GM23338 (cell line): ENCODE measurements around the gene HNRNPM. TPM values are rescaled to one million over a fixed set of nuclear protein-coding genes. Genes with fewer than 3 reads are reported as not detected.

Experiments used
- ATAC-seq: fragments of 200-7000 bp; cut with Tn5 transposase; 3 replicates; pipeline ENCODE4 v1.9.1; 2020
- DNase-seq: peaks from one replicate; pipeline ENCODE4 v3.0.0-alpha.2; 2015; ENCODE audit warnings: low spot score
- H2AFZ ChIP-seq: fragments of 200-600 bp; sonication (generic); 2 replicates; pipeline ENCODE4 v1.8.0; 2016; ENCODE audit warnings: antibody characterized with exemption, mild to moderate bottlenecking, moderate library complexity
- H3F3A ChIP-seq: fragments of 200-600 bp; sonication (generic); replicated peaks from 2 replicates; pipeline ENCODE4 v1.8.0; 2017; ENCODE audit warnings: antibody characterized with exemption, mixed run types, low read depth
- H3K27ac ChIP-seq: fragments of 200-600 bp; sonication (generic); 2 replicates; pipeline ENCODE4 v1.6.1; 2016; ENCODE audit warnings: low read depth
- H3K27me3 ChIP-seq: fragments of 200-600 bp; sonication (generic); 2 replicates; pipeline ENCODE4 v1.8.0; 2016; ENCODE audit warnings: mild to moderate bottlenecking, mixed run types, moderate library complexity; ENCODE audit not compliant: insufficient read depth
- H3K36me3 ChIP-seq: fragments of 200-600 bp; sonication (generic); 2 replicates; pipeline ENCODE4 v1.8.0; 2016; ENCODE audit warnings: mild to moderate bottlenecking; ENCODE audit not compliant: insufficient read depth
- H3K4me1 ChIP-seq: fragments of 200-600 bp; sonication (generic); 2 replicates; pipeline ENCODE4 v1.8.0; 2016; ENCODE audit warnings: mild to moderate bottlenecking, moderate library complexity; ENCODE audit not compliant: insufficient read depth
- H3K4me2 ChIP-seq: fragments of 200-600 bp; sonication (generic); 2 replicates; pipeline ENCODE4 v1.7.1; 2017; ENCODE audit warnings: mixed run types
- H3K4me3 ChIP-seq: fragments of 200-600 bp; sonication (generic); 2 replicates; pipeline ENCODE4 v1.6.1; 2016; ENCODE audit warnings: mixed run types
- H3K79me2 ChIP-seq: fragments of 200-600 bp; sonication (generic); replicated peaks from 2 replicates; pipeline ENCODE4 v1.8.0; 2017; ENCODE audit warnings: mild to moderate bottlenecking; ENCODE audit not compliant: insufficient read depth
- H3K9me2 ChIP-seq: fragments of 200-600 bp; sonication (generic); 2 replicates; pipeline ENCODE4 v1.8.0; 2017; ENCODE audit not compliant: insufficient read depth
- H4K20me1 ChIP-seq: fragments of 200-600 bp; sonication (generic); replicated peaks from 2 replicates; pipeline ENCODE4 v1.8.0; 2017; ENCODE audit warnings: mild to moderate bottlenecking; ENCODE audit not compliant: insufficient read depth
- H3K27ac Mint-ChIP-seq: 2 replicates; pipeline ENCODE4 v1.8.0; 2020; ENCODE audit warnings: inconsistent platforms, mild to moderate bottlenecking, moderate library complexity, mixed read lengths
- H3K27me3 Mint-ChIP-seq: 3 replicates; pipeline ENCODE4 v1.8.0; 2022; ENCODE audit warnings: low read depth, mild to moderate bottlenecking, moderate library complexity, mixed read lengths, inconsistent platforms; ENCODE audit not compliant: insufficient read depth, poor library complexity
- H3K36me3 Mint-ChIP-seq: 3 replicates; pipeline ENCODE4 v1.8.0; 2021; ENCODE audit warnings: low read depth, mild to moderate bottlenecking, inconsistent platforms, moderate library complexity, mixed read lengths
- H3K4me1 Mint-ChIP-seq: 3 replicates; pipeline ENCODE4 v1.8.0; 2020; ENCODE audit warnings: mild to moderate bottlenecking, inconsistent platforms, mixed read lengths
- H3K4me3 Mint-ChIP-seq: 3 replicates; pipeline ENCODE4 v1.8.0; 2021; ENCODE audit warnings: moderate library complexity, mild to moderate bottlenecking, inconsistent platforms, mixed read lengths
- H3K9me3 Mint-ChIP-seq: 3 replicates; pipeline ENCODE4 v1.8.0; 2020; ENCODE audit warnings: moderate library complexity, mild to moderate bottlenecking, inconsistent platforms, mixed read lengths
- JUNB ChIP-seq: IDR thresholded peaks from one replicate; pipeline ENCODE4 v1.6.1; 2016; ENCODE audit warnings: antibody characterized with exemption; ENCODE audit not compliant: unreplicated experiment
- NANOG ChIP-seq: IDR thresholded peaks from 2 replicates; pipeline ENCODE4 v1.6.1; 2016; ENCODE audit warnings: antibody characterized with exemption, borderline replicate concordance
- POLR2AphosphoS5 ChIP-seq: IDR thresholded peaks from 2 replicates; pipeline ENCODE4 v1.6.1; 2016; ENCODE audit warnings: antibody characterized with exemption, low read depth
- polyA plus RNA-seq: library from polyadenylated mRNA; unstranded; fragments of >200 nt; fragmentation: Nextera tagmentation; extraction: Ambion mirVana; gene quantifications from 2 replicates; pipeline ENCODE4 v1.2.1, GENCODE V29; 2016
- total RNA-seq: library from RNA; depleted of rRNA; stranded (reverse); fragments of >200 nt; shearing (Covaris generic); gene quantifications from 2 replicates; pipeline ENCODE4 v1.2.3, GENCODE V29; 2014
- TF ChIP-seq, protein P1 (sequence below): fragments of 250-450 bp; sonication (Bioruptor Pico); IDR thresholded peaks from 2 replicates; pipeline ENCODE4 v1.5.0; 2020; ENCODE audit warnings: mild to moderate bottlenecking, moderate library complexity
- TF ChIP-seq, protein P2 (sequence below): IDR thresholded peaks from one replicate; pipeline ENCODE4 v1.6.1; 2018; ENCODE audit warnings: antibody characterized with exemption; ENCODE audit not compliant: unreplicated experiment

HNRNPM gene
- total and polyA plus RNA-seq, 2 experiments from 2014 or later, result 291 to 389 TPM

DNA sequence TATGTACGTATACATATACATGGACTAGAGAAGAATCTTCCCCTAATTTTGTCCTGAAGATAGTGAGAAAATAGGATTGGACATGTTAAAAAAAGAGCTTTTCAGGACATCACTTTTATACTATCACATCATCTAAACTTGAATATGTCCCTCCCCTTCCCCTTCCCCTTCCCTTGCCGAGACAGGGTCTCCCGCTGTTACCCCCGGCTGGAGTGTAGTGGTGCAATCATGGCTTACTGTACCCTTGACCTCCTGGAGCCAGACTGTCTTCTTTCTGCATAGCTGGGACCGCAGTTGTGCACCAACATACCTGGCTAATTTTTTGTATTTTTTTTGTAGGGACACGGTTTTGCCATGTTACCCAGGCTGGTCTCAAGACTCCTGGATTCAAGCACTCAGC is 6.6 kb downstream of the HNRNPM start:
- Histone ChIP-seq H3K36me3 (peaks cover 9% of the 10 kb centered on the region; the same call in 1 of the 2 replicates), H3K27me3 (no peaks in the 10 kb centered on the region), H3F3A (no peaks in the 10 kb centered on the region; the same call in 1 of the 2 replicates), H4K20me1 (peaks cover 75% of the 10 kb centered on the region), H3K4me3 (no peak overlapping the region; the same call in 1 of the 2 replicates), H3K79me2 (peaks cover 99% of the 10 kb centered on the region), H3K27ac (peak overlapping the region; percentile 37; the same call in 1 of the 2 replicates), H3K4me1 (peaks cover 78% of the 10 kb centered on the region), H2AFZ (no peak overlapping the region), H3K9me2 (no peaks in the 10 kb centered on the region), H3K4me2 (peak overlapping the region; percentile 46)
- Mint-ChIP-seq H3K27ac (peak overlapping the region; percentile 49; the same call in 1 of the 2 replicates), H3K36me3 (peaks cover 75% of the 10 kb centered on the region), H3K9me3 (no peaks in the 10 kb centered on the region), H3K27me3 (peaks cover 11% of the 10 kb centered on the region), H3K4me3 (peak overlapping the region; percentile 53), H3K4me1 (peaks cover 82% of the 10 kb centered on the region)
- ATAC-seq (no peak), DNase-seq (no peak)
- TF ChIP-seq NANOG, result no peak
- TF ChIP-seq POLR2AphosphoS5, result no peak
- TF ChIP-seq JUNB, result no peak

DNA sequence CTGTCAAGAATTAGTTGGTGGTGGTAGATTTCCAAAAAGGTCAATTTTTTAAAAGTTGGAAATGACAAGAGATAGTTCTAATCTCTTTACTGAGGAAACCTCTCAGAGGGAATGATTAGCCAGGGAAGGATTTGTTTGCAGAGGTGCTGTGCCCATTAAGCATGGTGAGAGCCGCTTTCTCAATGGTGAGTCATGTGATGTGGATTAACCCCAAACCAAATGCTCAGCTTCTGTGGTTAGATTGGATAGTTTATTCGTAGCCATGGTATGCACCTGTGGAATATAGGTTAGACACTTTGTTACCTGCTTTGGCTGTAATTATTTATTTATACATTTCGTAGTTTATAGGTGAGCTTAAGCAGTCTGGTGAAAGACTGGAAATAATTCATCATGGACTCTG is 7.1 kb downstream of the HNRNPM start:
- no peak for ATAC-seq
- H3K36me3 ChIP-seq, result peaks cover 14% of the 10 kb centered on the region; the same call in 1 of the 2 replicates

More for the DNA sequence above, 7.1 kb downstream of the HNRNPM start:
- Histone ChIP-seq H3K27ac (0 out of 2 replicates have a peak overlapping the region, but pooled peaks have one; percentile 37), H4K20me1 (peaks cover 79% of the 10 kb centered on the region), H3K27me3 (no peaks in the 10 kb centered on the region), H3K4me2 (peak overlapping the region; percentile 46; the same call in 1 of the 2 replicates), H3F3A (no peaks in the 10 kb centered on the region; the same call in 1 of the 2 replicates), H3K79me2 (peaks cover 99% of the 10 kb centered on the region), H2AFZ (no peak overlapping the region), H3K4me3 (no peak overlapping the region; the same call in 1 of the 2 replicates), H3K9me2 (no peaks in the 10 kb centered on the region), H3K4me1 (peaks cover 77% of the 10 kb centered on the region)
- TF ChIP-seq, protein P1, sequence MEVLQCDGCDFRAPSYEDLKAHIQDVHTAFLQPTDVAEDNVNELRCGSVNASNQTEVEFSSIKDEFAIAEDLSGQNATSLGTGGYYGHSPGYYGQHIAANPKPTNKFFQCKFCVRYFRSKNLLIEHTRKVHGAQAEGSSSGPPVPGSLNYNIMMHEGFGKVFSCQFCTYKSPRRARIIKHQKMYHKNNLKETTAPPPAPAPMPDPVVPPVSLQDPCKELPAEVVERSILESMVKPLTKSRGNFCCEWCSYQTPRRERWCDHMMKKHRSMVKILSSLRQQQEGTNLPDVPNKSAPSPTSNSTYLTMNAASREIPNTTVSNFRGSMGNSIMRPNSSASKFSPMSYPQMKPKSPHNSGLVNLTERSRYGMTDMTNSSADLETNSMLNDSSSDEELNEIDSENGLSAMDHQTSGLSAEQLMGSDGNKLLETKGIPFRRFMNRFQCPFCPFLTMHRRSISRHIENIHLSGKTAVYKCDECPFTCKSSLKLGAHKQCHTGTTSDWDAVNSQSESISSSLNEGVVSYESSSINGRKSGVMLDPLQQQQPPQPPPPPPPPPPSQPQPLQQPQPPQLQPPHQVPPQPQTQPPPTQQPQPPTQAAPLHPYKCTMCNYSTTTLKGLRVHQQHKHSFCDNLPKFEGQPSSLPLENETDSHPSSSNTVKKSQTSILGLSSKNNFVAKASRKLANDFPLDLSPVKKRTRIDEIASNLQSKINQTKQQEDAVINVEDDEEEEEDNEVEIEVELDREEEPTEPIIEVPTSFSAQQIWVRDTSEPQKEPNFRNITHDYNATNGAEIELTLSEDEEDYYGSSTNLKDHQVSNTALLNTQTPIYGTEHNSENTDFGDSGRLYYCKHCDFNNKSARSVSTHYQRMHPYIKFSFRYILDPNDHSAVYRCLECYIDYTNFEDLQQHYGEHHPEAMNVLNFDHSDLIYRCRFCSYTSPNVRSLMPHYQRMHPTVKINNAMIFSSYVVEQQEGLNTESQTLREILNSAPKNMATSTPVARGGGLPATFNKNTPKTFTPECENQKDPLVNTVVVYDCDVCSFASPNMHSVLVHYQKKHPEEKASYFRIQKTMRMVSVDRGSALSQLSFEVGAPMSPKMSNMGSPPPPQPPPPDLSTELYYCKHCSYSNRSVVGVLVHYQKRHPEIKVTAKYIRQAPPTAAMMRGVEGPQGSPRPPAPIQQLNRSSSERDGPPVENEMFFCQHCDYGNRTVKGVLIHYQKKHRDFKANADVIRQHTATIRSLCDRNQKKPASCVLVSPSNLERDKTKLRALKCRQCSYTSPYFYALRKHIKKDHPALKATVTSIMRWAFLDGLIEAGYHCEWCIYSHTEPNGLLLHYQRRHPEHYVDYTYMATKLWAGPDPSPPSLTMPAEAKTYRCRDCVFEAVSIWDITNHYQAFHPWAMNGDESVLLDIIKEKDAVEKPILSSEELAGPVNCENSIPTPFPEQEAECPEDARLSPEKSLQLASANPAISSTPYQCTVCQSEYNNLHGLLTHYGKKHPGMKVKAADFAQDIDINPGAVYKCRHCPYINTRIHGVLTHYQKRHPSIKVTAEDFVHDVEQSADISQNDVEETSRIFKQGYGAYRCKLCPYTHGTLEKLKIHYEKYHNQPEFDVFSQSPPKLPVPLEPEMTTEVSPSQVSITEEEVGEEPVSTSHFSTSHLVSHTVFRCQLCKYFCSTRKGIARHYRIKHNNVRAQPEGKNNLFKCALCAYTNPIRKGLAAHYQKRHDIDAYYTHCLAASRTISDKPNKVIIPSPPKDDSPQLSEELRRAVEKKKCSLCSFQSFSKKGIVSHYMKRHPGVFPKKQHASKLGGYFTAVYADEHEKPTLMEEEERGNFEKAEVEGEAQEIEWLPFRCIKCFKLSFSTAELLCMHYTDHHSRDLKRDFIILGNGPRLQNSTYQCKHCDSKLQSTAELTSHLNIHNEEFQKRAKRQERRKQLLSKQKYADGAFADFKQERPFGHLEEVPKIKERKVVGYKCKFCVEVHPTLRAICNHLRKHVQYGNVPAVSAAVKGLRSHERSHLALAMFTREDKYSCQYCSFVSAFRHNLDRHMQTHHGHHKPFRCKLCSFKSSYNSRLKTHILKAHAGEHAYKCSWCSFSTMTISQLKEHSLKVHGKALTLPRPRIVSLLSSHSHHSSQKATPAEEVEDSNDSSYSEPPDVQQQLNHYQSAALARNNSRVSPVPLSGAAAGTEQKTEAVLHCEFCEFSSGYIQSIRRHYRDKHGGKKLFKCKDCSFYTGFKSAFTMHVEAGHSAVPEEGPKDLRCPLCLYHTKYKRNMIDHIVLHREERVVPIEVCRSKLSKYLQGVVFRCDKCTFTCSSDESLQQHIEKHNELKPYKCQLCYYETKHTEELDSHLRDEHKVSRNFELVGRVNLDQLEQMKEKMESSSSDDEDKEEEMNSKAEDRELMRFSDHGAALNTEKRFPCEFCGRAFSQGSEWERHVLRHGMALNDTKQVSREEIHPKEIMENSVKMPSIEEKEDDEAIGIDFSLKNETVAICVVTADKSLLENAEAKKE, result no peak
- TF ChIP-seq, protein P2, sequence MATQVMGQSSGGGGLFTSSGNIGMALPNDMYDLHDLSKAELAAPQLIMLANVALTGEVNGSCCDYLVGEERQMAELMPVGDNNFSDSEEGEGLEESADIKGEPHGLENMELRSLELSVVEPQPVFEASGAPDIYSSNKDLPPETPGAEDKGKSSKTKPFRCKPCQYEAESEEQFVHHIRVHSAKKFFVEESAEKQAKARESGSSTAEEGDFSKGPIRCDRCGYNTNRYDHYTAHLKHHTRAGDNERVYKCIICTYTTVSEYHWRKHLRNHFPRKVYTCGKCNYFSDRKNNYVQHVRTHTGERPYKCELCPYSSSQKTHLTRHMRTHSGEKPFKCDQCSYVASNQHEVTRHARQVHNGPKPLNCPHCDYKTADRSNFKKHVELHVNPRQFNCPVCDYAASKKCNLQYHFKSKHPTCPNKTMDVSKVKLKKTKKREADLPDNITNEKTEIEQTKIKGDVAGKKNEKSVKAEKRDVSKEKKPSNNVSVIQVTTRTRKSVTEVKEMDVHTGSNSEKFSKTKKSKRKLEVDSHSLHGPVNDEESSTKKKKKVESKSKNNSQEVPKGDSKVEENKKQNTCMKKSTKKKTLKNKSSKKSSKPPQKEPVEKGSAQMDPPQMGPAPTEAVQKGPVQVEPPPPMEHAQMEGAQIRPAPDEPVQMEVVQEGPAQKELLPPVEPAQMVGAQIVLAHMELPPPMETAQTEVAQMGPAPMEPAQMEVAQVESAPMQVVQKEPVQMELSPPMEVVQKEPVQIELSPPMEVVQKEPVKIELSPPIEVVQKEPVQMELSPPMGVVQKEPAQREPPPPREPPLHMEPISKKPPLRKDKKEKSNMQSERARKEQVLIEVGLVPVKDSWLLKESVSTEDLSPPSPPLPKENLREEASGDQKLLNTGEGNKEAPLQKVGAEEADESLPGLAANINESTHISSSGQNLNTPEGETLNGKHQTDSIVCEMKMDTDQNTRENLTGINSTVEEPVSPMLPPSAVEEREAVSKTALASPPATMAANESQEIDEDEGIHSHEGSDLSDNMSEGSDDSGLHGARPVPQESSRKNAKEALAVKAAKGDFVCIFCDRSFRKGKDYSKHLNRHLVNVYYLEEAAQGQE, result no peak
- TF ChIP-seq JUNB, result no peak
- peaks cover 75% of the 10 kb centered on the region for H3K36me3 Mint-ChIP-seq
- no peak for DNase-seq
- peaks cover 11% of the 10 kb centered on the region for H3K27me3 Mint-ChIP-seq
- H3K27ac Mint-ChIP-seq, result no peak overlapping the region
- peak overlapping the region; percentile 42; the same call in 2 of the 3 replicates for H3K4me3 Mint-ChIP-seq
- H3K4me1 Mint-ChIP-seq, result peaks cover 82% of the 10 kb centered on the region
- no peaks in the 10 kb centered on the region for H3K9me3 Mint-ChIP-seq
